ENCODE measurements around the gene TXNDC16.

- TF ChIP-seq CTCF (IDR thresholded peaks at IDR 0.05 in 8 of 11, conservative IDR thresholded peaks at IDR 0.05 in 3 of 11) (no peak), POLR2A (IDR thresholded peaks at IDR 0.05) (no peak)
These were observed 38.0 kb upstream of the TXNDC16 start for GRCh38 chr14:52590318-52590717.

All from spleen (tissue), 7 donors.